HFFc6 (cell line): ENCODE data around the gene PML. TPM values are rescaled to one million over a fixed set of nuclear protein-coding genes. Genes with fewer than 3 reads are reported as not detected.

Source experiments
- DNase-seq: peaks from one replicate; pipeline ENCODE4 v3.0.0-alpha.2; 2018
- H3K27ac Mint-ChIP-seq: 2 replicates; pipeline ENCODE4 v1.8.0; 2020; ENCODE audit warnings: mild to moderate bottlenecking, mixed read lengths
- H3K27me3 Mint-ChIP-seq: 2 replicates; pipeline ENCODE4 v1.8.0; 2021; ENCODE audit warnings: mild to moderate bottlenecking, moderate library complexity, mixed read lengths; ENCODE audit not compliant: insufficient read depth
- H3K36me3 Mint-ChIP-seq: 2 replicates; pipeline ENCODE4 v1.8.0; 2021; ENCODE audit warnings: low read depth, mixed read lengths
- H3K4me1 Mint-ChIP-seq: 2 replicates; pipeline ENCODE4 v1.8.0; 2020; ENCODE audit warnings: low read depth, mixed read lengths
- H3K4me3 Mint-ChIP-seq: 2 replicates; pipeline ENCODE4 v1.8.0; 2020; ENCODE audit warnings: mild to moderate bottlenecking, moderate library complexity, mixed read lengths
- H3K9me3 Mint-ChIP-seq: 2 replicates; pipeline ENCODE4 v1.8.0; 2020; ENCODE audit warnings: mild to moderate bottlenecking, mixed read lengths
- CTCF ChIP-seq: fragments of 200-600 bp; sonication (generic); IDR thresholded peaks from 2 replicates; pipeline ENCODE4 v1.5.0; 2021; ENCODE audit warnings: antibody characterized with exemption, mild to moderate bottlenecking
- total RNA-seq, 6 experiments: library from RNA; stranded (reverse); fragmentation: NEBNext Ultra II Directional; extraction: Animal tissue kit (Norgen Biotek cat#: 25700); gene quantifications; 2 replicates in 1 of 6; 3 replicates in 5 of 6; pipeline ENCODE4 v1.2.3, GENCODE V29; 2021

Gene PML
- total RNA-seq, 6 experiments from 2014 or later, result 45.2 to 51.8 (median 47.5) TPM

DNA sequence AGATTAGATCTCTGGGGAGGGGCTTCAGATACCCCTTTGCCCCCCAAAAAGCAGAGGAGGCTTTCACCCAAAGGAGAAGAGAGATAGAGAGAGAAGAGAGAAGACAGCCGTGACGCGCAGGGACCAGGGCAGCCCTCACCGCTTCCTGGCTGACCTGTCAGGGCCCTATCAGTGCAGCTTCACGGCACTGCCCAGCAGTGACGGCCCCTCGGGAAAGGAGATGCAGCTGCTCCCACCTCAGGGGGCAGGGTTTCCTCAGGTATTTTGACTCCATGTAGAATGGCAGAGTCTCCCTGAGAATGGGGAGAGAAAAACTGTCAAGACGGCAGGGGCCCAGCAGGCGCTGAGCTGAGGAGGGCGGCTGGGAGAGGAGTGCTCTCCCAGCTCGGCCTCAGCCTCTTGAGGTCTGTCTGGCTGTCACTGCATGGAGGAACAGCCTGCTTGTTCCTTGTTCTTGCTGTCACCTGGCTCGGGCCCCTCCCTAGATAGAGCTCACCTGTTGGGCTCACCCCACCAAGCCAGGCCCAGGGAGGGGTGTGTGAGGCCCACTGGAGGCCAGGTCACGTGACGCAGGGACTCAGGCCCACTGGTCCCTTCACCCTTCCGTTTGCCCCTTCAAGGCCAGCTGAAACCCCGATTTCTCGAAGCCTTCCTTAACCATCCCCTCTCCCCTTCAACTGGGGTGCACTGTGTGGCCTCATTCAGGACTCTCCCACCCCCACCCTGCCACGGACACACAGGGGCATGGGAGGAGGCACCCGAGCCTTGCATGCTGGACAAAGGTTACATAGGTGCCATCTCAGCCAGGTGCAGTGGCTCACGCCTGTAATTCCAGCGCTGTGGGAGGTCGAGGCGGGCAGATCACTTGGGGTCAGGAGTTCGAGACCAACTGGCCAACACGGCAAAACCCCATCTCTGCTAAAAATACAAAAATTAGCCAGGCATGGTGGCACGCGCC, 40.0 kb upstream of the PML start:
- DNase-seq, result no peak

DNA sequence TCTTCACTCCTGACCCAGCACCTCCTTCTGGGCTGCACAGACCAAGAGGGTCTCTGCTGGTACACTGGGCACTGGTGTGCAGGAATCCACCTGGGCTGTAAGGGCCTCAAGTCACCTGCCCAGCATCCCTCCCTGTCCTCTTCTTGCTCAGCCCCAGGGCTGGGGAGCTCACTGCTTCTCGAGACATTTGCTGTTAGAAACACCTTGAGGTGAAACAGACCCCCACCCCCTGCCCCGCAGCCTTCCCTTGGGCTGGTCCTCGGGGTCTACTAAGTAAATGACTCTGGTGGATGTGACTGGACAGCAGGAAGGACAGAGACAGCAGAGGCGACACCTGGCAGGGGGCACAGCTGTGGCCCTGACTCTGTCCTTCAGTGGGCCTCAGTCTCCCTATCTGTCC, 39.2 kb upstream of the PML start:
- no peak overlapping the region for H3K4me3 Mint-ChIP-seq
- H3K4me1 Mint-ChIP-seq, result peaks cover 70% of the 10 kb centered on the region
- H3K27ac Mint-ChIP-seq, result peak overlapping the region; percentile 64

More for the DNA sequence above, 40.0 kb upstream of the PML start:
- TF ChIP-seq CTCF, result no peak
- H3K27me3 Mint-ChIP-seq, result peaks cover 13% of the 10 kb centered on the region
- peaks cover 11% of the 10 kb centered on the region for H3K36me3 Mint-ChIP-seq
- H3K4me3 Mint-ChIP-seq, result no peak overlapping the region
- H3K9me3 Mint-ChIP-seq, result no peaks in the 10 kb centered on the region
- H3K27ac Mint-ChIP-seq, result peak overlapping the region; percentile 61
- H3K4me1 Mint-ChIP-seq, result peaks cover 70% of the 10 kb centered on the region

GRCh38 chr15:73955861-73956742, 38.4 kb upstream of the PML start:
- H3K27ac Mint-ChIP-seq, result peak overlapping the region; percentile 87
- peaks cover 10% of the 10 kb centered on the region for H3K36me3 Mint-ChIP-seq
- TF ChIP-seq CTCF, result no peak; the same call in 1 of the 2 replicates
- H3K27me3 Mint-ChIP-seq, result peaks cover 13% of the 10 kb centered on the region
- peak overlapping the region; percentile 70 for H3K4me3 Mint-ChIP-seq
- H3K4me1 Mint-ChIP-seq, result peaks cover 63% of the 10 kb centered on the region
- DNase-seq, result no peak
- H3K9me3 Mint-ChIP-seq, result no peaks in the 10 kb centered on the region

More for the DNA sequence above, 39.2 kb upstream of the PML start:
- Mint-ChIP-seq H3K9me3 (no peaks in the 10 kb centered on the region), H3K27me3 (peaks cover 13% of the 10 kb centered on the region), H3K36me3 (peaks cover 11% of the 10 kb centered on the region)
- DNase-seq, result no peak
- TF ChIP-seq CTCF, result no peak

DNA sequence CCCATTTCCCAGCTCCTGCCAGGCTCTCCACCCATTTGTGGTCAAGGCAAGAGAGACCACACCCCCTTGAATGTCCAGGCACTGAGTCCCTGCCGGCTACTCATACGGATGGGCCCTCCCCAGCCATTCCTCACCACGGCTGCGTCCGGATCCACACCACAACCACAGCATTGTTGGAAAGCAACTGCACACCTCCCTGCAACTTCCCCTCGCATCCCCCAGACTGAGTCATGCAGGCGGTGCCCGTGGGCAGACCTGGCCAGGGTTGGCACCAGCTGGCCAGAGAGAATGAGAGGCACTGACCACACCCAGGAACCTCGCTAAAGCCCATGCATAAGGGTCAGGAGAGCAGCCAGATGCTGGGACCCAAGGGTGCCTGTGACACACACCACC, 37.8 kb upstream of the PML start:
- Mint-ChIP-seq H3K4me3 (peak overlapping the region; percentile 70), H3K36me3 (peaks cover 7% of the 10 kb centered on the region; the same call in 1 of the 2 replicates), H3K27ac (peak overlapping the region; percentile 87), H3K4me1 (peaks cover 56% of the 10 kb centered on the region), H3K9me3 (no peaks in the 10 kb centered on the region), H3K27me3 (peaks cover 12% of the 10 kb centered on the region)
- TF ChIP-seq CTCF, result no peak
- peak; percentile 94 for DNase-seq

DNA sequence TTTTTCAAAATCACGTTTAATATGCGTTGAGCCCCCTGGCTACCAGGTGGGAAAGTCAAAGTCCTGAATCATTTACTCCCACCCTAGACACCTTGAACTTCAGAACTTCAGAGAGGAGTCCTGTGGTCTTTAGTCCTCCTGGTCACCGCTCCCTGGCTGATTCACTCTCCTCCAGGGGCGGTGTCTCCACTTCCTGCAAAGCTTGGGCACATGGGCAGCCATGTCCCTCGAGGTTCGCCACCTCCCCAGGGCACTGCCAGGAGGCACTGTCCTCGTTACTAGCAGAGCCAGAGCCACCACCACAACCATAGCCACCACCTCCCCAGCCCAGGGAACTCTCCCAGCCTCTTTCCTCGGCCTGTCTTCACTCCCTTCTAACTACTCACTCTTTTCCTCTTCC, 37.2 kb upstream of the PML start:
- TF ChIP-seq CTCF, result no peak
- Mint-ChIP-seq H3K27me3 (peaks cover 12% of the 10 kb centered on the region), H3K9me3 (no peaks in the 10 kb centered on the region), H3K27ac (peak overlapping the region; percentile 87), H3K36me3 (peaks cover 7% of the 10 kb centered on the region; the same call in 1 of the 2 replicates), H3K4me3 (peak overlapping the region; percentile 70; the same call in 1 of the 2 replicates), H3K4me1 (peaks cover 54% of the 10 kb centered on the region)
- DNase-seq, result no peak
